ENCODE data around the gene TTC19. TPM values are rescaled to one million over a fixed set of nuclear protein-coding genes. Genes with fewer than 3 reads are reported as not detected.

TTC19 gene
- total and polyA plus RNA-seq, 2 of the 8 experiments (the other 6 are each of a cell fraction or from before 2014, with no cell fraction given) = 11.8 to 55.0 TPM

DNA sequence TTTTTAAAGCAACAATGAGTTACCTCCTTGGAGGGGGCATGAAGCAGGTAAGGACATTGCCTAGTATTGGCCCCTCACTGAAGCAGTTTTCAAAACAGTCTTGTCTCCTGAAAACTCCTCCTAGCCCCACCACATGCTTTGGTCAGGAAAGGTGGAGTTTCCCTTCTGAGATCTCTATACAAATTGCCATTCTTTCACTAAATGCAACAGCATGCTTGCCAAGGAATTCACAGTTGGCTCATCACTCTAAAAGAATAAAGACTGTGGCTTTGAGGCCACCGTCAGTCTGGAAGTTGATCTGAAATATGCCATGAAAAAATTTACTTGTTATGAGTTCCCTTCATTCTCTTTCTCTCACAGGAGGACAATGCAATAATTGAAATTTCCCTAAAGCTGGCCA lies 4.2 kb downstream of the TTC19 start:
- POLR2A ChIA-PET (ENCODE audit: partially characterized antibody) = no interaction called here
- TF ChIP-seq SAP30 (IDR thresholded peaks at IDR 0.05; ENCODE audit: insufficient read depth, insufficient replicate concordance, low read length) (no peak), RNF2 (IDR thresholded peaks at IDR 0.05; ENCODE audit: borderline replicate concordance, low read depth, low read length, missing control alignments, poor library complexity, severe bottlenecking) (no peak), GABPA (IDR thresholded peaks at IDR 0.05; ENCODE audit: borderline replicate concordance, insufficient read depth, low read length) (no peak), CTBP2 (IDR thresholded peaks at IDR 0.05; ENCODE audit: borderline replicate concordance, insufficient read depth, insufficient read length, low read length) (no peak)
- TF ChIP-seq, protein P1, sequence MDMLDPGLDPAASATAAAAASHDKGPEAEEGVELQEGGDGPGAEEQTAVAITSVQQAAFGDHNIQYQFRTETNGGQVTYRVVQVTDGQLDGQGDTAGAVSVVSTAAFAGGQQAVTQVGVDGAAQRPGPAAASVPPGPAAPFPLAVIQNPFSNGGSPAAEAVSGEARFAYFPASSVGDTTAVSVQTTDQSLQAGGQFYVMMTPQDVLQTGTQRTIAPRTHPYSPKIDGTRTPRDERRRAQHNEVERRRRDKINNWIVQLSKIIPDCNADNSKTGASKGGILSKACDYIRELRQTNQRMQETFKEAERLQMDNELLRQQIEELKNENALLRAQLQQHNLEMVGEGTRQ (IDR thresholded peaks at IDR 0.05; ENCODE audit: low read length) = no peak

More for the DNA sequence above, 4.2 kb downstream of the TTC19 start:
- Histone ChIP-seq H3K9me3 (ENCODE audit: insufficient read depth in 2 of 2, low read depth in 1 of 2, low read length in 1 of 2) (no peaks in the 10 kb centered on the region; a peak in 2 of 4 replicates), H2BK20ac (ENCODE audit: low read length) (no peak overlapping the region), H2BK15ac (ENCODE audit: low read length) (no peak overlapping the region), H3K18ac (ENCODE audit: extremely low read depth, low read length) (no peak overlapping the region), H3K9ac (replicated peaks in 1 of 4; ENCODE audit: extremely low read depth in 1 of 4, low read depth in 3 of 4, low read length in 3 of 4) (no peak overlapping the region), H3K4me2 (ENCODE audit: insufficient read depth in 1 of 2, low read depth in 2 of 2, low read length in 2 of 2) (no peak overlapping the region), H2BK12ac (ENCODE audit: low read depth, low read length) (no peak overlapping the region), H2BK5ac (ENCODE audit: low read depth, low read length) (no peak overlapping the region), H4K20me1 (replicated peaks in 1 of 2; ENCODE audit: control insufficient read depth in 1 of 2, insufficient read depth in 2 of 2, low read length in 2 of 2) (peaks cover 3 to 6% of the 10 kb centered on the region in 2 experiments), H4K91ac (replicated peaks; ENCODE audit: insufficient read length, low read length) (no peak overlapping the region), H3K79me1 (ENCODE audit: low read depth, low read length) (peaks cover 8% of the 10 kb centered on the region), H2AFZ (ENCODE audit: low read length) (no peak overlapping the region), H4K5ac (ENCODE audit: insufficient read length, low read depth, low read length) (no peak overlapping the region), H3K27me3 (replicated peaks in 1 of 4; ENCODE audit: control insufficient read depth in 3 of 4, extremely low read depth in 1 of 4, insufficient read depth in 3 of 4, low read length in 3 of 4) (no peaks in the 10 kb centered on the region), H4K8ac (ENCODE audit: extremely low read depth, insufficient read depth, low read length) (no peak overlapping the region), H3K56ac (replicated peaks; ENCODE audit: insufficient read length, low read depth, low read length) (no peak overlapping the region), H2BK120ac (replicated peaks; ENCODE audit: low read depth, low read length) (no peak overlapping the region), H3K27ac (ENCODE audit: low read depth, low read length) (no peak overlapping the region), H3K79me2 (ENCODE audit: control insufficient read depth in 1 of 2, insufficient read depth in 2 of 2, low read length in 2 of 2) (peaks cover 10 to 29% of the 10 kb centered on the region in 2 experiments), H3K23me2 (ENCODE audit: low read depth, low read length) (peaks cover 4% of the 10 kb centered on the region), H3K23ac (ENCODE audit: insufficient read length) (no peak overlapping the region), H3K36me3 (ENCODE audit: control insufficient read depth in 2 of 4, insufficient read depth in 4 of 4, low read length in 3 of 4) (peaks cover 41 to 76% (median 67%) of the 10 kb centered on the region in 4 experiments), H3K14ac (ENCODE audit: insufficient read length) (no peak overlapping the region), H3K4me1 (replicated peaks in 1 of 4; ENCODE audit: control insufficient read depth in 3 of 4, insufficient read depth in 4 of 4, low read length in 3 of 4) (peaks cover 0 to 6% (median 2%) of the 10 kb centered on the region in 4 experiments; a peak in 3 of 7 replicates), H3K4ac (replicated peaks; ENCODE audit: insufficient read length, low read depth, low read length) (no peak overlapping the region), H3K4me3 (ENCODE audit: extremely low read depth in 1 of 4, insufficient read depth in 2 of 4, low read depth in 3 of 4, low read length in 4 of 4) (no peak overlapping the region), H2AK5ac (ENCODE audit: low read depth, low read length) (no peak overlapping the region)
- FAIRE-seq (no peak), DNase-seq (ENCODE audit: low read depth in 1 of 2, low spot score in 2 of 2) (no peak)
- WGBS, 2 experiments (ENCODE audit: extremely low coverage in 1 of 2, insufficient coverage in 1 of 2, insufficient read length in 1 of 2, insufficient replicate concordance in 2 of 2, low coverage in 1 of 2, low lambda C conversion rate in 2 of 2, missing lambda C conversion rate in 1 of 2) = 88% methylated on average over 1 of the region's 1 CpG; no CpG with 5 or more reads in 1 of the 2 experiments
- CTCF ChIA-PET (ENCODE audit: partially characterized antibody) = no interaction called here

Measured in H1 (cell line).